Suprapubic skin (tissue), 3 donors: ENCODE data around the gene NAE1.

Experiments used
- CTCF ChIP-seq, 2 donors: fragments of 200-600 bp in 1 of 2; fragments of 450-650 bp in 1 of 2; sonication (generic) in 1 of 2; IDR thresholded peaks; one replicate each; pipeline ENCODE4 v1.5.1; 2016 to 2019; ENCODE audit warnings: antibody characterized with exemption in 2 of 2, mild to moderate bottlenecking in 1 of 2, moderate library complexity in 1 of 2
- POLR2A ChIP-seq, 2 donors: fragments of 450-650 bp; IDR thresholded peaks; one replicate each; pipeline ENCODE4 v1.6.1; 2017; ENCODE audit warnings: antibody characterized with exemption in 2 of 2, mild to moderate bottlenecking in 2 of 2, moderate library complexity in 2 of 2

GRCh38 chr16:66849549-66849948, 18.8 kb upstream of the NAE1 start:
- no peak for TF ChIP-seq CTCF (IDR thresholded peaks at IDR 0.05)
- no peak for TF ChIP-seq POLR2A (IDR thresholded peaks at IDR 0.05)
